T-helper 9 cell (primary cell): ENCODE data around the gene VSIG10L2.

Experiments used
- DNase-seq: peaks from one replicate; pipeline ENCODE4 v3.0.0-alpha.2; 2020

VSIG10L2 gene

GRCh38 chr11:125948278-125949051, 2.6 kb downstream of the VSIG10L2 start:
- DNase-seq: no peak

GRCh38 chr11:125949271-125950177, 3.7 kb downstream of the VSIG10L2 start:
- DNase-seq: no peak

GRCh38 chr11:125950178-125950490, 4.3 kb downstream of the VSIG10L2 start:
- DNase-seq: no peak

GRCh38 chr11:125950696-125951651, 5.1 kb downstream of the VSIG10L2 start:
- no peak for DNase-seq

GRCh38 chr11:125951731-125952130, 5.9 kb downstream of the VSIG10L2 start:
- DNase-seq: no peak

GRCh38 chr11:125952559-125952958, 6.7 kb downstream of the VSIG10L2 start:
- no peak for DNase-seq

- DNase-seq: no peak
Observed at GRCh38 chr11:125952973-125953372, 7.1 kb downstream of the VSIG10L2 start.

- DNase-seq: no peak
Observed at GRCh38 chr11:125953401-125953935, 7.6 kb downstream of the VSIG10L2 start.

GRCh38 chr11:125954123-125954944, 8.5 kb downstream of the VSIG10L2 start:
- no peak for DNase-seq

- no peak for DNase-seq
Observed at GRCh38 chr11:125954945-125955640, 9.2 kb downstream of the VSIG10L2 start.

- DNase-seq: no peak
Observed at GRCh38 chr11:125955856-125956255, 10.0 kb downstream of the VSIG10L2 start.

- no peak for DNase-seq
Observed at GRCh38 chr11:125956391-125957134, 10.7 kb downstream of the VSIG10L2 start.

GRCh38 chr11:125957618-125958332, 11.9 kb downstream of the VSIG10L2 start:
- DNase-seq: no peak

- no peak for DNase-seq
Observed at GRCh38 chr11:125958872-125959400, 13.1 kb downstream of the VSIG10L2 start.

- DNase-seq: no peak
Observed at GRCh38 chr11:125959511-125959910, 13.7 kb downstream of the VSIG10L2 start.

GRCh38 chr11:125959931-125960330, 14.1 kb downstream of the VSIG10L2 start:
- no peak for DNase-seq

- DNase-seq: no peak
Observed at GRCh38 chr11:125960771-125961170, 14.9 kb downstream of the VSIG10L2 start.

- DNase-seq: no peak
Observed at GRCh38 chr11:125967515-125967914, 21.7 kb downstream of the VSIG10L2 start.

GRCh38 chr11:125968354-125968753, 22.5 kb downstream of the VSIG10L2 start:
- no peak for DNase-seq
